ENCODE data around the gene C15orf61. TPM values are rescaled to one million over a fixed set of nuclear protein-coding genes. Genes with fewer than 3 reads are reported as not detected.

C15orf61 gene
- total and polyA plus RNA-seq, 2 of the 13 experiments (the other 11 are each of a cell fraction or from before 2014, with no cell fraction given): 2.1 to 6.6 TPM

DNA sequence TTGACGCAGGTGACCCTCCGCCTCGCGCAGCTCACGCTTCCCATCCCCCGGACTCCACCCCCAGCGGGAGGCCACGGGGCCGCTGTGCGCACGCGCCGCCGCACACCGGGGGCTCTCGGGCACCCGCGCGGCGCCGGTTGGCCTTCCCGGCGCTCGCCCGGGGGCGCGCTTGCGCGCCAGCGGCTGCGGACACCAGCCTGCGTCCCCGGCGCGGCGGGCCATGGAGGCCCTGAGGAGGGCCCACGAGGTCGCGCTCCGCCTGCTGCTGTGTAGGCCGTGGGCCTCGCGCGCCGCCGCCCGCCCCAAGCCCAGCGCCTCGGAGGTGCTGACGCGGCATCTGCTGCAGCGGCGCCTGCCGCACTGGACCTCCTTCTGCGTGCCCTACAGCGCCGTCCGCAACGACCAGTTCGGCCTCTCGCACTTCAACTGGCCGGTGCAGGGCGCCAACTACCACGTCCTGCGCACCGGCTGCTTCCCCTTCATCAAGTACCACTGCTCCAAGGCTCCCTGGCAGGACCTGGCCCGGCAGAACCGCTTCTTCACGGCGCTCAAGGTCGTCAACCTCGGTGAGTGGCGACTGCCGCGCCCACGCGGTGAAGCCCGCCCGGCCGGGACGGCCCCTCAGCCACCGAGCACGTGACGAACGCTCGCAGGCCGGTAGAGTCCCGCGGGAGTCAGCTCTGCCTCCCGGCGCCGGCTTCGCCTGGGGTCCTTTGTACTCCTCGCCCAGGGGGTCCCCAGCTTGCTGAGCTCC is at the start of gene C15orf61 (continued):
- TF ChIP-seq PRDM4 (CRISPR knock-in tag; IDR thresholded peaks at IDR 0.05; ENCODE audit: borderline replicate concordance) (0 out of 2 replicates have a peak, but pooled peaks have one; percentile 35), ZNF556 (CRISPR knock-in tag; IDR thresholded peaks at IDR 0.05; ENCODE audit: borderline replicate concordance) (peak; percentile 51; the same call in 1 of the 2 replicates), PLRG1 (conservative IDR thresholded peaks at IDR 0.05) (no peak), KDM6A (CRISPR knock-in tag; IDR thresholded peaks at IDR 0.05; ENCODE audit: low read depth) (no peak), ZNF382 (CRISPR knock-in tag; IDR thresholded peaks at IDR 0.05; ENCODE audit: borderline replicate concordance) (no peak), CEBPB (IDR thresholded peaks at IDR 0.05; ENCODE audit: borderline replicate concordance, low read depth, low read length) (no peak), JDP2 (CRISPR knock-in tag; IDR thresholded peaks at IDR 0.05; ENCODE audit: borderline replicate concordance) (peak; percentile 48; the same call in 1 of the 2 replicates), MAFF (IDR thresholded peaks at IDR 0.05; ENCODE audit: low read depth, low read length) (peak; percentile 46; the same call in 1 of the 2 replicates), NFE2 (CRISPR knock-in tag; IDR thresholded peaks at IDR 0.05) (no peak), PAWR (CRISPR knock-in tag; IDR thresholded peaks at IDR 0.05; ENCODE audit: borderline replicate concordance) (no peak), HDAC2 (CRISPR knock-in tag; IDR thresholded peaks at IDR 0.05) (peak; percentile 79), ARNTL (CRISPR knock-in tag; IDR thresholded peaks at IDR 0.05) (peak; percentile 85; the same call in 1 of the 2 replicates), MIER2 (CRISPR knock-in tag; IDR thresholded peaks at IDR 0.05) (peak; percentile 26; the same call in 1 of the 2 replicates), TARDBP (CRISPR knock-in tag; IDR thresholded peaks at IDR 0.05) (0 out of 2 replicates have a peak, but pooled peaks have one; percentile 25), ZNF766 (CRISPR knock-in tag; IDR thresholded peaks at IDR 0.05; ENCODE audit: borderline replicate concordance) (peak; percentile 68; the same call in 1 of the 2 replicates), CENPT (CRISPR knock-in tag; IDR thresholded peaks at IDR 0.05; ENCODE audit: low read depth) (no peak; the same call in 1 of the 2 replicates)
- TF ChIP-seq, protein P1, sequence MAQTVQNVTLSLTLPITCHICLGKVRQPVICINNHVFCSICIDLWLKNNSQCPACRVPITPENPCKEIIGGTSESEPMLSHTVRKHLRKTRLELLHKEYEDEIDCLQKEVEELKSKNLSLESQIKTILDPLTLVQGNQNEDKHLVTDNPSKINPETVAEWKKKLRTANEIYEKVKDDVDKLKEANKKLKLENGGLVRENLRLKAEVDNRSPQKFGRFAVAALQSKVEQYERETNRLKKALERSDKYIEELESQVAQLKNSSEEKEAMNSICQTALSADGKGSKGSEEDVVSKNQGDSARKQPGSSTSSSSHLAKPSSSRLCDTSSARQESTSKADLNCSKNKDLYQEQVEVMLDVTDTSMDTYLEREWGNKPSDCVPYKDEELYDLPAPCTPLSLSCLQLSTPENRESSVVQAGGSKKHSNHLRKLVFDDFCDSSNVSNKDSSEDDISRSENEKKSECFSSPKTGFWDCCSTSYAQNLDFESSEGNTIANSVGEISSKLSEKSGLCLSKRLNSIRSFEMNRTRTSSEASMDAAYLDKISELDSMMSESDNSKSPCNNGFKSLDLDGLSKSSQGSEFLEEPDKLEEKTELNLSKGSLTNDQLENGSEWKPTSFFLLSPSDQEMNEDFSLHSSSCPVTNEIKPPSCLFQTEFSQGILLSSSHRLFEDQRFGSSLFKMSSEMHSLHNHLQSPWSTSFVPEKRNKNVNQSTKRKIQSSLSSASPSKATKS (CRISPR knock-in tag; IDR thresholded peaks at IDR 0.05): no peak
- TF ChIP-seq, protein P2, sequence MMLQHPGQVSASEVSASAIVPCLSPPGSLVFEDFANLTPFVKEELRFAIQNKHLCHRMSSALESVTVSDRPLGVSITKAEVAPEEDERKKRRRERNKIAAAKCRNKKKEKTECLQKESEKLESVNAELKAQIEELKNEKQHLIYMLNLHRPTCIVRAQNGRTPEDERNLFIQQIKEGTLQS (CRISPR knock-in tag; IDR thresholded peaks at IDR 0.05): peak; percentile 22; the same call in 1 of the 2 replicates
- TF ChIP-seq, protein P3, sequence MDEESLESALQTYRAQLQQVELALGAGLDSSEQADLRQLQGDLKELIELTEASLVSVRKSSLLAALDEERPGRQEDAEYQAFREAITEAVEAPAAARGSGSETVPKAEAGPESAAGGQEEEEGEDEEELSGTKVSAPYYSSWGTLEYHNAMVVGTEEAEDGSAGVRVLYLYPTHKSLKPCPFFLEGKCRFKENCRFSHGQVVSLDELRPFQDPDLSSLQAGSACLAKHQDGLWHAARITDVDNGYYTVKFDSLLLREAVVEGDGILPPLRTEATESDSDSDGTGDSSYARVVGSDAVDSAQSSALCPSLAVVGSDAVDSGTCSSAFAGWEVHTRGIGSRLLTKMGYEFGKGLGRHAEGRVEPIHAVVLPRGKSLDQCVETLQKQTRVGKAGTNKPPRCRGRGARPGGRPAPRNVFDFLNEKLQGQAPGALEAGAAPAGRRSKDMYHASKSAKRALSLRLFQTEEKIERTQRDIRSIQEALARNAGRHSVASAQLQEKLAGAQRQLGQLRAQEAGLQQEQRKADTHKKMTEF (CRISPR knock-in tag; IDR thresholded peaks at IDR 0.05): peak; percentile 85
- TF ChIP-seq, protein P4, sequence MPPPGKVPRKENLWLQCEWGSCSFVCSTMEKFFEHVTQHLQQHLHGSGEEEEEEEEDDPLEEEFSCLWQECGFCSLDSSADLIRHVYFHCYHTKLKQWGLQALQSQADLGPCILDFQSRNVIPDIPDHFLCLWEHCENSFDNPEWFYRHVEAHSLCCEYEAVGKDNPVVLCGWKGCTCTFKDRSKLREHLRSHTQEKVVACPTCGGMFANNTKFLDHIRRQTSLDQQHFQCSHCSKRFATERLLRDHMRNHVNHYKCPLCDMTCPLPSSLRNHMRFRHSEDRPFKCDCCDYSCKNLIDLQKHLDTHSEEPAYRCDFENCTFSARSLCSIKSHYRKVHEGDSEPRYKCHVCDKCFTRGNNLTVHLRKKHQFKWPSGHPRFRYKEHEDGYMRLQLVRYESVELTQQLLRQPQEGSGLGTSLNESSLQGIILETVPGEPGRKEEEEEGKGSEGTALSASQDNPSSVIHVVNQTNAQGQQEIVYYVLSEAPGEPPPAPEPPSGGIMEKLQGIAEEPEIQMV (CRISPR knock-in tag; IDR thresholded peaks at IDR 0.05; ENCODE audit: low read depth): peak; percentile 92
